HCT116 (cell line): Measurements from ENCODE around the gene NFIA.

Source experiments
- EZH2 ChIP-seq: fragments of 200-600 bp; sonication (generic); IDR thresholded peaks from 2 replicates; pipeline ENCODE4 v1.6.1; 2017; ENCODE audit warnings: antibody characterized with exemption, mixed run types
- EZH2phosphoT487 ChIP-seq: fragments of 200-600 bp; IDR thresholded peaks from 2 replicates; pipeline ENCODE4 v1.6.1; 2018; ENCODE audit warnings: antibody characterized with exemption, borderline replicate concordance
- JUND ChIP-seq: IDR thresholded peaks from 2 replicates; pipeline ENCODE4 v1.6.1; 2012
- POLR2A ChIP-seq: IDR thresholded peaks from 2 replicates; pipeline ENCODE4 v1.7.0; 2011; ENCODE audit warnings: borderline replicate concordance; ENCODE audit not compliant: insufficient read depth, insufficient read length; ENCODE audit errors: extremely low read depth
- POLR2AphosphoS5 ChIP-seq: IDR thresholded peaks from 2 replicates; pipeline ENCODE4 v1.6.1; 2011; ENCODE audit warnings: mild to moderate bottlenecking, low read depth, low read length, moderate library complexity
- RAD21 ChIP-seq: IDR thresholded peaks from 2 replicates; pipeline ENCODE4 v1.6.1; 2012; ENCODE audit warnings: low read depth, mild to moderate bottlenecking
- SIN3A ChIP-seq: IDR thresholded peaks from 2 replicates; pipeline ENCODE4 v1.6.1; 2012; ENCODE audit warnings: low read depth
- SRF ChIP-seq: IDR thresholded peaks from 2 replicates; pipeline ENCODE4 v1.6.1; 2012; ENCODE audit warnings: low read depth
- ZNF274 ChIP-seq: fragments of 200-500 bp; sonication (Bioruptor generic); IDR thresholded peaks from 2 replicates; pipeline ENCODE4 v1.6.1; 2014; ENCODE audit warnings: mild to moderate bottlenecking, low read depth, low read length, inconsistent platforms
- TF ChIP-seq, protein P1 (sequence below), 3 experiments: fragments of 200-600 bp in 1 of 3; sonication (generic) in 1 of 3; IDR thresholded peaks in 2 of 3; conservative IDR thresholded peaks in 1 of 3; 2 replicates each; pipeline ENCODE4 v1.5.1; 2012 to 2017; ENCODE audit warnings: low read depth in 2 of 3, low read length in 2 of 3, antibody characterized with exemption in 1 of 3, borderline replicate concordance in 1 of 3, control low read depth in 1 of 3, mild to moderate bottlenecking in 1 of 3, mixed read lengths in 1 of 3, mixed run types in 1 of 3, moderate library complexity in 1 of 3; ENCODE audit not compliant: insufficient read depth in 1 of 3
- TF ChIP-seq, protein P2 (sequence below): IDR thresholded peaks from 2 replicates; pipeline ENCODE4 v1.6.1; 2012

DNA sequence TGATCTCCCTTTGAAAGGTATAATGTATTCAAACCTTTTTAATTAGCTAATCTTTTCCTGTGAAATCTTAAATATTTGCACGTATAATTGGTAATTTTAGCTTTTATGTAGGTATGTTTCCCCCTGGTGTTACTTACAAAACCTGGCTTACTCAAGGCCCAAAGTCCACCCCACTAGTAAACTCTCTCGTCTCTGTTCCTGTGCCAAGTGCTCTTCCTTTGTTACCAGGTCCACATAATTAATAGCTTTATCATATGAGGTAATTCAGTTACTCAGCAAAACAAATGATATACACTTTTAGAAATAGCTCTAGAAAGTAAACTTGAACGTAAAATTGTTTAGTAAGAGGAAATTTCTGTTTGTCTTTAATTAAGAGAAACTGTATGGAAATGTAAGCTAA is 36.7 kb downstream of the NFIA start:
- TF ChIP-seq POLR2A = no peak
- TF ChIP-seq, protein P1, sequence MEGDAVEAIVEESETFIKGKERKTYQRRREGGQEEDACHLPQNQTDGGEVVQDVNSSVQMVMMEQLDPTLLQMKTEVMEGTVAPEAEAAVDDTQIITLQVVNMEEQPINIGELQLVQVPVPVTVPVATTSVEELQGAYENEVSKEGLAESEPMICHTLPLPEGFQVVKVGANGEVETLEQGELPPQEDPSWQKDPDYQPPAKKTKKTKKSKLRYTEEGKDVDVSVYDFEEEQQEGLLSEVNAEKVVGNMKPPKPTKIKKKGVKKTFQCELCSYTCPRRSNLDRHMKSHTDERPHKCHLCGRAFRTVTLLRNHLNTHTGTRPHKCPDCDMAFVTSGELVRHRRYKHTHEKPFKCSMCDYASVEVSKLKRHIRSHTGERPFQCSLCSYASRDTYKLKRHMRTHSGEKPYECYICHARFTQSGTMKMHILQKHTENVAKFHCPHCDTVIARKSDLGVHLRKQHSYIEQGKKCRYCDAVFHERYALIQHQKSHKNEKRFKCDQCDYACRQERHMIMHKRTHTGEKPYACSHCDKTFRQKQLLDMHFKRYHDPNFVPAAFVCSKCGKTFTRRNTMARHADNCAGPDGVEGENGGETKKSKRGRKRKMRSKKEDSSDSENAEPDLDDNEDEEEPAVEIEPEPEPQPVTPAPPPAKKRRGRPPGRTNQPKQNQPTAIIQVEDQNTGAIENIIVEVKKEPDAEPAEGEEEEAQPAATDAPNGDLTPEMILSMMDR (IDR thresholded peaks at IDR 0.05 in 2 of 3, conservative IDR thresholded peaks at IDR 0.05 in 1 of 3; ENCODE audit: borderline replicate concordance in 1 of 3, insufficient read depth in 1 of 3, low read depth in 2 of 3, low read length in 2 of 3) = no peak
- TF ChIP-seq EZH2 = no peak
- no peak for TF ChIP-seq RAD21
- TF ChIP-seq POLR2AphosphoS5 = no peak
- TF ChIP-seq, protein P2, sequence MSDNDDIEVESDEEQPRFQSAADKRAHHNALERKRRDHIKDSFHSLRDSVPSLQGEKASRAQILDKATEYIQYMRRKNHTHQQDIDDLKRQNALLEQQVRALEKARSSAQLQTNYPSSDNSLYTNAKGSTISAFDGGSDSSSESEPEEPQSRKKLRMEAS = no peak
- TF ChIP-seq SRF = no peak
- TF ChIP-seq SIN3A = no peak
- no peak for TF ChIP-seq JUND
- no peak for TF ChIP-seq ZNF274
- TF ChIP-seq EZH2phosphoT487 = no peak
